Measurements from ENCODE around the gene HNRNPL.
"Not testable (repeated sequence)": the region's sequence is repeated elsewhere in the genome, so short reads cannot be mapped to it uniquely, and the experiment has no call there.

HNRNPL gene

DNA sequence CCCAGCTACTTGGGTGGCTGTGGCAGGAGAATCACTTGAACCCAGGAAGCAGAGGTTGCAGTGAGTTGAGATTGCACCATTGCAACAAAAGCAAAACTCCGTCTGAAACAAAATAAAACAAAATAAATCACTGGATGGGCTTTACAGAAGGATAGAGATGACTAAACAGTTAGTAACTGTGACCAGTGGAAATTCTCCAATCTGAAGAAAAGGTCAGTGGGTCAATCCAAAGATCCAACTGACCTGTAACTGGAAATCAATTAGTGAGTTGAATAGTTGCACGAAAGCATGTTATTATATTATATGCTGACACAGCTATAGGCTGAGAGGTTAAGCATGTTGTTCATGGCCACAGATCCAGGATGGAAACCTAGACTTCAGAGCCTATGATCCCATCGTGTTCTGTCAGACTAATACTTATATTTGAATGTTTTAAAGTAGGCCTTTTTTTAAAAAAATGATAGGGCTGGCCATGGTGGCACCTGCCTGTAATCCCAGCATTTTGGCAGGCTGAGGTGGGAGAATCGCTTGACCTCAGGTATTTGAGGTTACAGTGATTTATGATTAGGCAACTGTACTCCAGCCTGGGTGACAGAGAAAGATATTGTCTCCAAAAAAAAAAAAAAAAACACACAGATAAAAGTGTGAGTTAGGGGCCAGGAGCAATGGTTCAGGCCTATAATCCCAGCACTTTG lies 19.6 kb downstream of the HNRNPL start:
- DNase-seq (ENCODE audit: low read depth, low spot score) = no peak

DNA sequence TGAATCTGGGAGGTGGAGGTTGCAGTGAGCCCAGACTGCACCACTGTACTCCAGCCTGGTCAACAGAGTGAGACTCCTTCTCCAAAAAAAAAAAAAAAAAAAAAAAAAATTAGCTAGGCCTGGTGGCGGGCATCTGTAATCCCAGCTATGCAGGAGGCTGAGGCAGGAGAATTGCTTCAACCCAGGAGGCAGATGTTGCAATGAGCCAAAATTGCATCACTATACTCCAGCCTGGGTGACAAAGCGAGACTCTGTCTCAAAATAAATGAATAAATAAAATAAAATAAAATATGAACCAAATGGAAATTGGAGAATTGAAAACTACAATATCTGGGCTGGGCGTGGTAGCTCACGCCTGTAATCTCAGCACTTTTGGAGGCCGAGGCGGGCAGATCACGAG lies 20.6 kb downstream of the HNRNPL start:
- DNase-seq (ENCODE audit: low read depth, low spot score) = not testable (repeated sequence)

- DNase-seq (ENCODE audit: low read depth, low spot score) = no peak
These were observed 22.8 kb downstream of the HNRNPL start for GRCh38 chr19:38826856-38827551.

DNA sequence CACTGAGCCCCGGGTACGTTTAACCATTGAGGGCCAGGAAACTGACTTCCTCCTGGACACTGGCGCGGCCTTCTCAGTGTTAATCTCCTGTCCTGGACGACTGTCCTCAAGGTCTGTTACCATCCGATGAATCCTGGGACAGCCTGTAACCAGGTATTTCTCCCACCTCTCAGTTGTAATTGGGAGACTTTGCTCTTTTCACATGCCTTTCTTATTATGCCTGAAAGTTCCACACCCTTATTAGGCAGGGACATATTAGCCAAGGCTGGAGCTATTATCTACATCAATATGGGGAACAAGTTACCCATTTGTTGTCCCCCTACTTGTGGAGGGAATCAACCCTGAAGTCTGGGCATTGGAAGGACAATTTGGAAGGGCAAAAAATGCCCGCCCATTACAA lies 23.9 kb downstream of the HNRNPL start:
- not testable (repeated sequence) for DNase-seq (ENCODE audit: low read depth, low spot score)

DNA sequence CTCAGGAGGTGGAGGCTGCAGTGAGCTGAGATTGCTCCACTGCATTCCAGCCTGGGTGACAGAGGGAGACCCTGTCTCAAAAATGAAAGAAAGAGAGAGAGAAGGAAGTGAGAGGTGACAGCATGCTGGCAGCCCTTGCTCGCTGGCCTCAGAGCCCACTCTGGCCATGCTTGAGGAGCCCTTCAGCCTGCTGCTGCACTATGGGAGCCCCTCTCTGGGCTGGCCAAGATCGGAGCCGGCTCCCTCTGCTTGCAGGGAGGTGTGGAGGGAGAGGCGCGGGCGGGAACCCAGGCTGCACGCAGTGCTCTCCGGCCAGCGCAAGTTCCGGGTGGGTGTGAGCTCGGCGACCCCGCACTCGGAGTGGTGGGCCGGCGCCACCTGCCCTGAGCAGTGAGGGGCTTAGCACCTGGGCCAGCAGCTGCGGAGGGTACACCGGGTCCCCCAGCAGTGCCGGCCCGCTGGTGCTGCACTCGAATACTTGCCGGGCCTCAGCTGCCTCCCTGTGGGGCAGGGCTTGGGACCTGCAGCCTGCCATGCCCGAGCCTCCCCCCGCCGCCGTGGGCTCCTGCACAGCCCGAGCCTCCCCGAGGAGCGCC lies 28.5 kb downstream of the HNRNPL start:
- DNase-seq (ENCODE audit: low read depth, low spot score) = not testable (repeated sequence)

- no peak for DNase-seq (ENCODE audit: low read depth, low spot score)
These were observed 30.4 kb downstream of the HNRNPL start for GRCh38 chr19:38819231-38819920.

DNA sequence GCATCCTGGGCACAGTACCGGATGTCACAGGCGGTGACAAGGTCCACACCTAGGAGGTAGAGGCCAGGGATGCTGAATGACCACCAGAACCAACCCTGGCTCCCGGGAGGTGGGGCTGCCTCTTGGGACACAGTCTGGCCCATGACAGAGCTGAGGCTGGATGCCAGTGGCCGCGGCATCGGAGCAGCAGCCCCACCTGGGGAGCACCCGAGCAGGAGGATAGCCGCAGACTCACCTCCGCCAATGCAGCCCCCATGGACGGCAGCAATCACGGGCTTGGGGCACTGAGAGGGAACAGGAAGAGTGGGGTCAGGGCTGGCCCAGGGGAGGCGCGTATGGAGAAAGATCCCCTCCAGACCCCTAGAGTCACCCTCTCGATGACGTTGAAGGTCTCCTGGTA lies 32.7 kb downstream of the HNRNPL start:
- DNase-seq (ENCODE audit: low read depth, low spot score) = no peak

GRCh38 chr19:38816131-38816750 lies 33.5 kb downstream of the HNRNPL start:
- no peak for DNase-seq (ENCODE audit: low read depth, low spot score)

DNA sequence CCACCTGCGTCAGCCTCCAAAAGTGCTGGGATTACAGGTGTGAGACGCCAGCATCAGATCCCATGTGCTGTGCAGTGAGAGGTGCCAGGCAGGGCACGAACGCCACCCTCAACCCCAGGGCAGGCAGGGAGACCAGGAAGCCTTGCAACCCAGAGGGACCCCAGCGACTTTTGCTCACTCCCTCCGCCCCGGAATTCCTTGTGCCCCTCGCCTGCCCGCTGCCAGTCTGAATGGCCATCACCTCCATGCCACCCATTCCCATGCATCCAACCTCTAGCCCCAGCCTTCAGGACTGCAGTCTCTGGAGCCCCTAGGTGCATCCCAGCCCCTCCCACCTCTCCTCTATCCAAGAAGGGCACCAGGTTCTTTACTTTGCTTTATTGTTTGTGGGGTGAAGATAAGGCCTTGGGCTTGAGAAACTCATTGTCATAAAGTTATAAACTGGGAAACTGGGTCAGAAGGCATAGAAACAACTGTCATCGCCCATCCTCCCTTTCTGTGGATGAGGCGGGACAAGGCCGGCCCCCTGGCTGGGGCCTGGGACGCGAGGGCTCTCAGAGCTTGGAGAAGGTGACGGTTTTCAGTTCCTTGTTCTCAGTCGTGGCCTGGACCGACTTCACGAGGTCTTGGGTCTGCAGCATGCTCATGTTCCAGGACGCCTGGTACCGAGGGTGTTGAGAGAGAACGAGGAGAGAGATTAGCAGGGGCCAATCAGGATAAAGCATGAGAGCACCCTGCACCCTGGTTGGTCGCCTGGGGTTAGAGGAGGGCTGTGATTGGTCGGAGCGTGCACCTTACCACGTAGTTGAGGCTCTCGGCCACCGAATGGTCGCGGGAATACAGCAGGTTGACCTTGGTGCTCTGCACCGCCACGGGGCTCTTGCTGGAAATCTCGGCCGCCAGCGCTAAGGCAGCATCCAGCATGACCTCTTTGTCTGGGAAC lies 34.5 kb downstream of the HNRNPL start:
- no peak for DNase-seq (ENCODE audit: low read depth, low spot score)

DNA sequence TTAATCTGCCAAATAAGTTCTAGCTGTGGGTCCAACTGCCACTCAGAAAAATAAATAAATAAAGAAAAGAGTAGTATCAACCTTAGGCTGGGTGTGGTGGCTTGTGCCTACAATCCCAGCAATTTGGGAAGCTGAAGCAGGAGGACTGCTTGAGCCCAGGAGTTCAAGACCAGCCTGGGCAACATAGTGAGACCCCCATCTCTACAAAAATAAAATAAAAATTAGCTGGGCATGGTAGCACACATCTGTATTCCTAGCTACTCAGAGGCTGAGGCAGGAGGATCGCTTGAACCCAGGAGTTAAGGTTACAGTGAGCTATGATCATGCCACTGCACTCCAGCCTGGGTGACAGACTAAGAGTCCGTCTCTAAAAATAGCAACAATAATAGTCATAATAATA lies 35.9 kb downstream of the HNRNPL start:
- DNase-seq (ENCODE audit: low read depth, low spot score) = not testable (repeated sequence)

DNA sequence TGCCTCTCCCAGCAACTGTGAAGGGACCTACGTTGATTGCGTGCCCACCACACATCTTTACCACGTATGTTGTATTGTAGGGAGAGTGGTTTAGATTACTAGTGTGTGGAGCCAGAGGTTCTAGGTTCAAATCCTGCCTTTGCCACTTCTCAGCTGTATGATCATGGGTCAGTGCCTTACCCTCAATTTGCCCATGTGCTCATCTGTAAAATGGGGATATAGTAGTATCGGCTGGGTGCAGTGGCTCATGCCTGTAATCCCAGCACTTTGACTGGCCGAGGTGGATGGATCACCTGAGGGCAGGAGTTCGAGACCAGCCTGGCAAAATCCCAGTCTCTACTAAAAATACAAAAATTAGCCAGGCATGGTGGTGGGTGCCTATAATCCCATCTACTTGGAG lies 36.5 kb downstream of the HNRNPL start:
- no peak for DNase-seq (ENCODE audit: low read depth, low spot score)

DNA sequence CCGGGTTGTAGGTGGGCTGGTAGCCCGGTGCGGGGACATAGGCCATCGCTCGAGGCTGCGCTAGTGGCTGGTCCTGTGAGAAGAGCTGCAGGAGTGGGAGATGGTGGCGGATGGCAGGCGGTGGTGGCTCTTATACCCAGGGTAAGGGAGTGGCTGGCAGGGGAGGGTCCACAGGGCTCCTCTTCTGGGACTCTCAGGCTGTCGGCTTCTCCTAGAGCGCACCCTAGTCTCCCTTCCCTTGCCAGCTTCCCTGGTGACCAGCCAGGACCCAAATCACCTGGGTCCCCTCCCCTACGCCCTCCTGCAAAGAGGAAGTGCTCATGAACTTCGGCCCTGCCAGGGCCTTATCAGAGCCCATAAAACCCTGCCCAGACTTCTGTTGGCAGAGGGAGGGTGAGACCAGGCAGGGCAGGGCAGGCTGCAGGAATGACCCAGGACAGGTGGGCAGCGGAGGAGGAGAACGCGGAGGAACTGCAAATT lies 36.9 kb downstream of the HNRNPL start, which contains the start of gene LGALS4:
Gene LGALS4 (minus strand): TSS at position 105 of the 480 bp plus-strand sequence. CDS start 59 bp downstream, at position 46.
- DNase-seq (ENCODE audit: low read depth, low spot score) = no peak

- no peak for DNase-seq (ENCODE audit: low read depth, low spot score)
These were observed 37.6 kb downstream of the HNRNPL start for GRCh38 chr19:38812009-38812840.

DNA sequence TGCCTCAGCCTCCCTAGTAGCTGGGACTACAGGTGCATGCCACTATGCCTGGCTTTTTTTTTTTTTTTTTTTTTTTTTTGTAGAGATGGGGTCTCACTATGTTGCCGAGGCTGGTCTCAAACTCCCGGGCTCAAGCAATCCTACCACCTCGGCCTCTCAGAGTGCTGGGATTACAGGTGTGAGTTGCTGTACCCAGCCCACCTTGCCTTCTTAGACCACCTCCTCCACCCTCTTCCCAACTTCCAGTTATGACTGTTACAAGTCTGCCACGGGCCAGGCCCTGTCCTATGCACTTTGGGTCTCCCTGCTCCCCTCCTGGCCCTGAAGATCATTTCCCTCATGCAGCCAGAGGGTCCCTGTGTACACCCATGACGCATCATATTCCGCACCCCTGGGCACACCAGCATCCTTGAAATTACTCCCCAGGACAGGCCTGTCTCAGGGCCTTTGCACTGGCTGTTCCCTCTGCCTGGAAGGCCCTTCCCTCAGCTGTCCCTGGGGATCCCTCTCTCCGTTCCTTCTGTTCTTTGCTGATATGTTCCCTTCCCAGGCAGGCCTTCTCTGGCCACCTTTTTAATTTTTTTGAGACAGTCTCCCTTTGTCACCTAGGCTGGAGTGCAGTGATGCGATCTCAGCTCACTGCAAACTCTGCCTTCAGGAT lies 40.1 kb downstream of the HNRNPL start:
- DNase-seq (ENCODE audit: low read depth, low spot score) = no peak

GRCh38 chr19:38808741-38809140 lies 41.0 kb downstream of the HNRNPL start:
- DNase-seq (ENCODE audit: low read depth, low spot score) = no peak

DNA sequence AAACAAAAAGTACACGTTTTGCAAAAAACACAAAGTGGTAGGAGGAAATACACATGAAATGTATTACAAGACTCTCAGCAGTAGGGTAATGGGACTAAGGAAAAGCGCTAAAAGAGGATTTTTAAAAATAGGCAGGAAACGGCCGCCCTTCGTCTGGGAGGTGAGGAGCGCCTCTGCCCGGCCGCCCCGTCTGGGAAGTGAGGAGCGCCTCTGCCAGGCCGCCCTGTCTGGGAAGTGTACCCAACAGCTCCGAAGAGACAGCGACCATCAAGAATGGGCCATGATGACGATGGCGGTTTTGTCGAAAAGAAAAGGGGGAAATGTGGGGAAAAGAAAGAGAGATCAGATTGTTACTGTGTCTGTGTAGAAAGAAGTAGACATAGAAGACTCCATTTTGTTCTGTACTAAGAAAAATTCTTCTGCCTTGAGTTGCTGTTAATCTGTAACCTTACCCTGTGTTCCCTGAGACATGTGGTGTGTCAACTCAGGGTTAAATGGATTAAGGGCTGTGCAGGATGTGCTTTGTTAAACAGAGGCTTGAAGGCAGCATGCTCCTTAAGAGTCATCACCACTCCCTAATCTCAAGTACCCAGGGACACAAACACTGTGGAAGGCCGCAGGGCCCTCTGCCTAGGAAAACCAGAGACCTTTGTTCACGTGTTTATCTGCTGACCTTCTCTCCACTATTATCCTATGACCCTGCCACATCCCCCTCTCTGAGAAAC lies 42.2 kb downstream of the HNRNPL start:
- not testable (repeated sequence) for DNase-seq (ENCODE audit: low read depth, low spot score)

- no peak for DNase-seq (ENCODE audit: low read depth, low spot score)
These were observed 43.4 kb downstream of the HNRNPL start for GRCh38 chr19:38806371-38806770.

GRCh38 chr19:38805180-38805579 lies 44.6 kb downstream of the HNRNPL start:
- no peak for DNase-seq (ENCODE audit: low read depth, low spot score)
